DOHH2 (cell line): Measurements from ENCODE around the gene HNF4A.

ENCODE experiments used
- CTCF ChIP-seq: fragments of 200-600 bp; sonication (generic); IDR thresholded peaks from one replicate; pipeline ENCODE4 v1.5.1; 2014; ENCODE audit warnings: antibody characterized with exemption, mild to moderate bottlenecking, low read depth, low read length; ENCODE audit not compliant: poor library complexity, severe bottlenecking
- EZH2phosphoT487 ChIP-seq: fragments of 200-600 bp; sonication (generic); IDR thresholded peaks from 2 replicates; pipeline ENCODE4 v1.6.1; 2017; ENCODE audit warnings: borderline replicate concordance, mild to moderate bottlenecking, antibody characterized with exemption, low read length, moderate library complexity, mixed read lengths

- no peak for TF ChIP-seq CTCF
- no peak for TF ChIP-seq EZH2phosphoT487
These were observed 39.4 kb downstream of the HNF4A start for GRCh38 chr20:44394702-44395460.
